Mesendoderm (in vitro differentiated cells): Measurements from ENCODE around the gene ARID2.

Source experiments
- DNase-seq: peaks from one replicate; pipeline ENCODE4 v3.0.0; 2013
- H2AK5ac ChIP-seq: 2 replicates; pipeline ENCODE4 v1.6.1; 2013; ENCODE audit warnings: low read length, inconsistent platforms
- H2BK120ac ChIP-seq: 2 replicates; pipeline ENCODE4 v1.6.1; 2013; ENCODE audit warnings: low read depth, mild to moderate bottlenecking, low read length, moderate library complexity, mixed read lengths
- H2BK15ac ChIP-seq: replicated peaks from 2 replicates; pipeline ENCODE4 v1.6.1; 2013; ENCODE audit warnings: low read depth, mild to moderate bottlenecking, moderate library complexity
- H2BK5ac ChIP-seq: 2 replicates; pipeline ENCODE4 v1.6.1; 2013; ENCODE audit warnings: low read length, inconsistent platforms
- H3K18ac ChIP-seq: 2 replicates; pipeline ENCODE4 v1.6.1; 2013; ENCODE audit warnings: mild to moderate bottlenecking, low read length, mixed read lengths
- H3K23ac ChIP-seq: one replicate; pipeline ENCODE4 v1.6.1; 2013; ENCODE audit warnings: low read length
- H3K27ac ChIP-seq: 2 replicates; pipeline ENCODE4 v1.5.1; 2013; ENCODE audit warnings: low read depth, mild to moderate bottlenecking, inconsistent platforms, low read length, moderate library complexity
- H3K27me3 ChIP-seq: 2 replicates; pipeline ENCODE4 v1.6.1; 2013; ENCODE audit warnings: low read length, control low read depth, mild to moderate bottlenecking, inconsistent platforms; ENCODE audit not compliant: insufficient read depth, poor library complexity
- H3K36me3 ChIP-seq: 2 replicates; pipeline ENCODE4 v1.6.1; 2013; ENCODE audit warnings: low read length, inconsistent platforms; ENCODE audit not compliant: control insufficient read depth, insufficient read depth
- H3K4ac ChIP-seq: one replicate; pipeline ENCODE4 v1.6.1; 2013; ENCODE audit warnings: low read depth, mild to moderate bottlenecking, low read length, moderate library complexity
- H3K4me1 ChIP-seq: 2 replicates; pipeline ENCODE4 v1.6.1; 2013; ENCODE audit warnings: low read depth, low read length, inconsistent platforms; ENCODE audit not compliant: control insufficient read depth
- H3K4me2 ChIP-seq: 2 replicates; pipeline ENCODE4 v1.6.1; 2013; ENCODE audit warnings: low read length
- H3K4me3 ChIP-seq: 2 replicates; pipeline ENCODE4 v1.5.1; 2013; ENCODE audit warnings: mild to moderate bottlenecking, low read length
- H3K56ac ChIP-seq: one replicate; pipeline ENCODE4 v1.6.1; 2013; ENCODE audit warnings: low read length
- H3K79me1 ChIP-seq: 2 replicates; pipeline ENCODE4 v1.6.1; 2013; ENCODE audit warnings: low read length, inconsistent platforms
- H3K79me2 ChIP-seq: 2 replicates; pipeline ENCODE4 v1.6.1; 2013; ENCODE audit warnings: mild to moderate bottlenecking, low read length; ENCODE audit not compliant: control insufficient read depth, insufficient read depth
- H3K9ac ChIP-seq: 2 replicates; pipeline ENCODE4 v1.6.1; 2013; ENCODE audit warnings: low read length, inconsistent platforms
- H4K5ac ChIP-seq: one replicate; pipeline ENCODE4 v1.6.1; 2013; ENCODE audit warnings: low read length
- H4K8ac ChIP-seq: one replicate; pipeline ENCODE4 v1.6.1; 2013; ENCODE audit warnings: low read depth, mild to moderate bottlenecking, control low read depth, low read length, moderate library complexity
- WGBS: extraction: QIAGEN DNeasy Blood & Tissue Kit; methylation state at CpG from one replicate; pipeline ENCODE4 v1.1.7; 2013; ENCODE audit warnings: low lambda C conversion rate, missing lambda C conversion rate; ENCODE audit not compliant: insufficient coverage; ENCODE audit errors: extremely low coverage; 5-methylcytosine and 5-hydroxymethylcytosine counted together

Gene ARID2

GRCh38 chr12:45909041-45909713, 179.7 kb downstream of the ARID2 start:
- no peak overlapping the region for H3K4ac ChIP-seq
- H3K9ac ChIP-seq: no peak overlapping the region
- DNase-seq: no peak
- no peak overlapping the region for H2BK15ac ChIP-seq
- no peaks in the 10 kb centered on the region for H3K36me3 ChIP-seq
- no peak overlapping the region for H3K4me3 ChIP-seq
- no peak overlapping the region for H3K23ac ChIP-seq
- H3K56ac ChIP-seq: no peak overlapping the region
- H3K18ac ChIP-seq: no peak overlapping the region
- no peak overlapping the region for H3K4me2 ChIP-seq
- no peak overlapping the region for H4K5ac ChIP-seq
- H2BK5ac ChIP-seq: no peak overlapping the region
- no CpG with 5 or more reads among the region's 4 CpGs for WGBS
- no peaks in the 10 kb centered on the region for H3K79me2 ChIP-seq
- H3K27me3 ChIP-seq: no peaks in the 10 kb centered on the region
- H2BK120ac ChIP-seq: no peak overlapping the region
- no peaks in the 10 kb centered on the region for H3K4me1 ChIP-seq
- H4K8ac ChIP-seq: no peak overlapping the region
- H2AK5ac ChIP-seq: no peak overlapping the region
- H3K79me1 ChIP-seq: no peaks in the 10 kb centered on the region
- H3K27ac ChIP-seq: no peak overlapping the region

DNA sequence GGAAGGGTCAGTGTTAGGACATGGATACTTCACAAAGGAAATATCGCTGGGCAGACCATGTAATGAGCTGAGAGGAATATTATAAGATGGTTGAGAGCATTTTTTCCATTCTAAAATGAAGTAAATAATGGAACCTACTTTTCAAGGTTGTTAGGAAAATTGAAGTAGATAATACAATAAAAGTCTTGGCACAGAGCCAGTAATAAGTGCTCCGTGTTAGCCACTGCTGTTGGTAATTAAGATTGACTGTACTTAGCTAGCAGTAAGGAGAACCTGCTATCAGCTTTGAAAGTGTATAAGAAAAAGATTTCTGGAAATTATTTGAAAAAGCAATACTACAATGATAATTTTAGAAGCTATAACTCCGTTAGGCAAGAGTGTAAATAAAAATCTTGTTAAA, 183.3 kb downstream of the ARID2 start:
- Histone ChIP-seq H2BK5ac (no peak overlapping the region), H3K9ac (no peak overlapping the region), H2BK120ac (no peak overlapping the region), H3K36me3 (no peaks in the 10 kb centered on the region), H3K79me1 (no peaks in the 10 kb centered on the region), H3K4me2 (no peak overlapping the region), H2BK15ac (no peak overlapping the region), H3K18ac (no peak overlapping the region), H4K8ac (no peak overlapping the region), H3K4ac (no peak overlapping the region), H2AK5ac (no peak overlapping the region), H3K23ac (no peak overlapping the region), H3K27ac (no peak overlapping the region), H3K56ac (no peak overlapping the region), H3K27me3 (no peaks in the 10 kb centered on the region), H3K79me2 (no peaks in the 10 kb centered on the region), H4K5ac (no peak overlapping the region), H3K4me1 (no peaks in the 10 kb centered on the region), H3K4me3 (no peak overlapping the region)
- DNase-seq: no peak
- WGBS: no CpG with 5 or more reads among the region's 3 CpGs

DNA sequence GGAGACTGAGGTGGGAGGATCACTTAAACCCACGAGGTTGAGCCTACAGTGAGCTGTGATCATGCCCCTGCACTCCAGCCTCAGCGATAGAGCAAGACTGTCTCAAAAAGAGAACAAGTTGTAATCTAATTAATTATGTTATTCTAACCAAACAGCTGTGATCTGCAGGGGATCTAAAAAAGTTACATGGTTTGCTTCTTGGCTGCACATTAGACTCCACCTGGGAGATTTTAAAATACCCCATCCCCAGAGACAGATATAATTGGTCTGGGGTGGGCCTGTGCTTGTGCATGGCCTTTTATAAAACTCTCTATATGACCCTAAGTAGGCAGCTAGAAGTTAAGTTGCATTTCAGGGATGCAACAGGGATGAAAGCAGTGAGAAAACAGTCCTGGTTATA, 184.1 kb downstream of the ARID2 start:
- Histone ChIP-seq H4K8ac (no peak overlapping the region), H3K18ac (no peak overlapping the region), H4K5ac (no peak overlapping the region), H3K4ac (no peak overlapping the region), H3K4me2 (no peak overlapping the region), H3K27ac (no peak overlapping the region), H3K36me3 (no peaks in the 10 kb centered on the region), H3K4me3 (no peak overlapping the region), H3K9ac (no peak overlapping the region), H2AK5ac (no peak overlapping the region), H3K79me2 (no peaks in the 10 kb centered on the region), H3K27me3 (no peaks in the 10 kb centered on the region), H3K23ac (no peak overlapping the region), H3K79me1 (no peaks in the 10 kb centered on the region), H3K56ac (no peak overlapping the region), H3K4me1 (no peaks in the 10 kb centered on the region), H2BK5ac (no peak overlapping the region), H2BK120ac (no peak overlapping the region), H2BK15ac (no peak overlapping the region)
- no CpG with 5 or more reads among the region's 2 CpGs for WGBS
- no peak for DNase-seq

GRCh38 chr12:45914090-45914489, 184.6 kb downstream of the ARID2 start:
- no peak overlapping the region for H2BK120ac ChIP-seq
- peak; percentile 67 for DNase-seq
- no peak overlapping the region for H3K56ac ChIP-seq
- no peak overlapping the region for H3K4me3 ChIP-seq
- no peak overlapping the region for H2AK5ac ChIP-seq
- no peak overlapping the region for H4K8ac ChIP-seq
- H3K79me1 ChIP-seq: no peaks in the 10 kb centered on the region
- H2BK15ac ChIP-seq: no peak overlapping the region
- no peaks in the 10 kb centered on the region for H3K27me3 ChIP-seq
- no peak overlapping the region for H3K4ac ChIP-seq
- no peak overlapping the region for H2BK5ac ChIP-seq
- no peak overlapping the region for H3K4me2 ChIP-seq
- no peaks in the 10 kb centered on the region for H3K36me3 ChIP-seq
- no peaks in the 10 kb centered on the region for H3K79me2 ChIP-seq
- H3K4me1 ChIP-seq: no peaks in the 10 kb centered on the region
- no peak overlapping the region for H3K27ac ChIP-seq
- H3K9ac ChIP-seq: no peak overlapping the region
- WGBS: no CpG with 5 or more reads among the region's 1 CpG
- no peak overlapping the region for H4K5ac ChIP-seq
- no peak overlapping the region for H3K23ac ChIP-seq
- H3K18ac ChIP-seq: no peak overlapping the region

DNA sequence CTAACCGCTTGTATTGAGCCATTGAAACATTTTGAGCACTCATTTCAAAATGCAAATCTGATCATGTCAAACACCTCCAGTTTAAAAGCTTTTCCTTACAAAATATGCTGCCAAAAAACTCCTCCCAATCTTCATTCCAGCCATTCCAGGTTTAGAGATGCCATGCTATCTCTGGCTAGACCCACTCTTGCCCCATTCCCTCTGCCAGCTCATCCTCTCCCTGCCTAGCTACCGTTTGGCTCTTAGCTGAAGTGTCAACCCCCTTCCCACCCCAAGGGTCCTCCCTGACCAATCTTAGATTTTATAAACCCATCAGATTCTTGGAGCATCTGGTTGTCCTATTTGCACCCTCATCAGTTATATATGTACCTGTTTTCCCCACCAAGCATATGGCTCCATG, 185.9 kb downstream of the ARID2 start:
- WGBS: no CpG with 5 or more reads among the region's 2 CpGs
- Histone ChIP-seq H3K4me1 (no peaks in the 10 kb centered on the region), H3K56ac (no peak overlapping the region)

GRCh38 chr12:45918818-45919217, 189.3 kb downstream of the ARID2 start:
- Histone ChIP-seq H3K79me2 (no peaks in the 10 kb centered on the region), H2BK5ac (no peak overlapping the region), H3K23ac (no peak overlapping the region), H3K4me3 (no peak overlapping the region), H3K4me1 (no peaks in the 10 kb centered on the region), H2AK5ac (no peak overlapping the region), H3K27ac (no peak overlapping the region), H3K18ac (no peak overlapping the region), H3K27me3 (no peaks in the 10 kb centered on the region), H3K79me1 (no peaks in the 10 kb centered on the region), H3K56ac (no peak overlapping the region), H2BK15ac (no peak overlapping the region), H3K4me2 (no peak overlapping the region), H3K4ac (no peak overlapping the region), H3K36me3 (peaks cover 1% of the 10 kb centered on the region), H2BK120ac (no peak overlapping the region), H4K8ac (no peak overlapping the region), H3K9ac (no peak overlapping the region), H4K5ac (no peak overlapping the region)
- DNase-seq: no peak
- WGBS: no CpG with 5 or more reads among the region's 3 CpGs

More for the DNA sequence above, 185.9 kb downstream of the ARID2 start:
- DNase-seq: no peak
- Histone ChIP-seq H3K9ac (no peak overlapping the region), H3K4ac (no peak overlapping the region), H3K79me2 (no peaks in the 10 kb centered on the region), H3K23ac (no peak overlapping the region), H2BK120ac (no peak overlapping the region), H3K27me3 (no peaks in the 10 kb centered on the region), H3K4me2 (no peak overlapping the region), H3K27ac (no peak overlapping the region), H4K5ac (no peak overlapping the region), H2AK5ac (no peak overlapping the region), H3K79me1 (no peaks in the 10 kb centered on the region), H2BK5ac (no peak overlapping the region), H3K36me3 (no peaks in the 10 kb centered on the region), H2BK15ac (no peak overlapping the region), H3K18ac (no peak overlapping the region), H3K4me3 (no peak overlapping the region), H4K8ac (no peak overlapping the region)
